K562 (cell line): Measurements from ENCODE around the gene FAM219B. TPM values are rescaled to one million over a fixed set of nuclear protein-coding genes. Genes with fewer than 3 reads are reported as not detected.
A peak's percentile ranks its signal among the peaks of the same experiment; 100 is the strongest.

Experiments
- CBFA2T2 ChIP-seq: fragments of 450-650 bp; conservative IDR thresholded peaks from 2 replicates; pipeline ENCODE4 v1.6.1; 2017; ENCODE audit warnings: mild to moderate bottlenecking
- FOXK1 ChIP-seq: sonication (generic); formaldehyde crosslinking; IDR thresholded peaks from 2 replicates; pipeline ENCODE4 v1.8.0; 2022; ENCODE audit warnings: missing genetic modification reagents, mild to moderate bottlenecking, borderline replicate concordance
- FOXK2 ChIP-seq, 2 experiments: fragments of 450-650 bp; IDR thresholded peaks in 1 of 2; conservative IDR thresholded peaks in 1 of 2; 2 replicates each; pipeline ENCODE4 v1.6.1; 2016; ENCODE audit warnings: low read depth in 2 of 2, mild to moderate bottlenecking in 1 of 2
- L3MBTL2 ChIP-seq: fragments of 450-650 bp; IDR thresholded peaks from 2 replicates; pipeline ENCODE4 v1.6.1; 2016; ENCODE audit warnings: mild to moderate bottlenecking, moderate library complexity
- PBX2 ChIP-seq, 2 experiments: IDR thresholded peaks in 1 of 2; conservative IDR thresholded peaks in 1 of 2; 2 replicates each; pipeline ENCODE4 v1.6.1; 2016; ENCODE audit warnings: low read depth in 2 of 2, mild to moderate bottlenecking in 1 of 2, missing compliant biosample characterization in 1 of 2, missing genetic modification characterization in 1 of 2, moderate library complexity in 1 of 2
- PCBP1 ChIP-seq: fragments of 200-400 bp; formaldehyde crosslinking; IDR thresholded peaks from 2 replicates; pipeline ENCODE4 v1.6.1; 2018; ENCODE audit warnings: mild to moderate bottlenecking, low read depth, low read length; ENCODE audit not compliant: poor library complexity, severe bottlenecking
- PRDM10 ChIP-seq: fragments of 450-650 bp; IDR thresholded peaks from 2 replicates; pipeline ENCODE4 v1.6.1; 2018; ENCODE audit not compliant: partially characterized antibody
- PTBP1 ChIP-seq: fragments of 200-400 bp; formaldehyde crosslinking; IDR thresholded peaks from 2 replicates; pipeline ENCODE4 v1.6.1; 2017; ENCODE audit warnings: low read depth, low read length
- STAT5A ChIP-seq: IDR thresholded peaks from 2 replicates; pipeline ENCODE4 v1.6.1; 2012; ENCODE audit warnings: low read length, inconsistent platforms, borderline replicate concordance
- polyA plus RNA-seq, 8 experiments: library from polyadenylated mRNA; depleted of rRNA in 4 of 8; stranded (reverse) in 5 of 8; unstranded in 3 of 8; fragments of >200 nt; fragmentation: Nextera tagmentation in 2 of 8; fragmentation: Illumina TruSeq in 1 of 8; extraction: Ambion mirVana in 2 of 8; extraction: Trizol in 1 of 8; gene quantifications; 2 replicates each; pipeline versions ENCODE4 v1.2.1 to v1.2.3, GENCODE V29; 2011 to 2014; ENCODE audit warnings: inconsistent platforms in 1 of 8, missing spikeins in 1 of 8
- total RNA-seq, 7 experiments: library from RNA; depleted of rRNA in 6 of 7; stranded (reverse); fragments of >200 nt in 6 of 7; fragmentation: Illumina TruSeq in 2 of 7; extraction: Trizol in 2 of 7; gene quantifications; 2 replicates each; pipeline versions ENCODE4 v1.2.1 to v1.2.3, GENCODE V29; 2011 to 2021; ENCODE audit warnings: low replicate concordance in 1 of 7
- TF ChIP-seq, protein P1 (sequence below), 2 experiments: fragments of 450-650 bp; formaldehyde crosslinking in 1 of 2; IDR thresholded peaks; 2 replicates each; pipeline versions ENCODE4 v1.4.0 to v1.6.1; 2014 to 2020; ENCODE audit warnings: mild to moderate bottlenecking in 2 of 2, borderline replicate concordance in 1 of 2, low read depth in 1 of 2

The FAM219B gene
- total and polyA plus RNA-seq, 9 of the 15 experiments (the other 6 are each of a cell fraction or from before 2014, with no cell fraction given), result 6.8 to 50.4 (median 29.4) TPM

DNA sequence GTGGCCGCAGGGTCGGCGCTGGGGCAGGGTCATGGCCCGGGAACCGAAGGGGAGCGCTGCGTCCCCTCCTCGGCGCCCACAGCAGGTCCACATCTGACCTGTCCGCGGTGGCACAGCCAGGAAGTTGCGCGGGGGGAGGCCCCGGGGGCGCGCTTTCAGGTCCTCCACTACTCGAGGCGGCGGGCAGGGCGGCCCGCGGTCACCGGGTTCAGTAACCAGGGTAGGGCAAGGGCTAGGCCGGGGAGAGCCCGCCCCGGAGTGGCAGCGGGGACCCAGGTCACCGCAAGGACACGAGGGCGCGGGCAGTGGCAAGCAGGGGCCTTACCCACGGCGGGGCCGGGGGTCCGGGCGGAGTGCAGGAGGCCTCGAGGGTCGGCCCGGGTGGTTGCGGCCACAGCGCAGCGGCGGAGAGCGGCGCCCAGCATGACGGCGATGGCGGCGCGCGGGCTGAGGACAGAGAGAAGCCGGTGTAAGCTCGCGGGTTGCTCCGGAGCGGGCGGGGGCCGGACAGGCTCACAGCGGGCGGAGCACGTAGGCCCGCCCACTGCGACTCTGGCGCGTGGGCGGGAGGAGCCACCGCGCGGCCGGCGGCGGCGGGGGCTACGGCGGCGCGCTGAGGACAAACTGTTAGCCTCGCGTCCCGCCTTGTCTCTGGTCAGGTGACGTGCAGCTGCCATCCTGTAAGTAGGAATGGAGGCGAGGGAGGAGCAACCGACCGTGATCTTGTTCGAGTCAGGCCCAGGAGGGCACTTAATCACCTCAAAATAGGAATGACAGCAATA is 31.1 kb upstream of the FAM219B start, which contains the start of gene COX5A (continued):
- TF ChIP-seq, protein P1, sequence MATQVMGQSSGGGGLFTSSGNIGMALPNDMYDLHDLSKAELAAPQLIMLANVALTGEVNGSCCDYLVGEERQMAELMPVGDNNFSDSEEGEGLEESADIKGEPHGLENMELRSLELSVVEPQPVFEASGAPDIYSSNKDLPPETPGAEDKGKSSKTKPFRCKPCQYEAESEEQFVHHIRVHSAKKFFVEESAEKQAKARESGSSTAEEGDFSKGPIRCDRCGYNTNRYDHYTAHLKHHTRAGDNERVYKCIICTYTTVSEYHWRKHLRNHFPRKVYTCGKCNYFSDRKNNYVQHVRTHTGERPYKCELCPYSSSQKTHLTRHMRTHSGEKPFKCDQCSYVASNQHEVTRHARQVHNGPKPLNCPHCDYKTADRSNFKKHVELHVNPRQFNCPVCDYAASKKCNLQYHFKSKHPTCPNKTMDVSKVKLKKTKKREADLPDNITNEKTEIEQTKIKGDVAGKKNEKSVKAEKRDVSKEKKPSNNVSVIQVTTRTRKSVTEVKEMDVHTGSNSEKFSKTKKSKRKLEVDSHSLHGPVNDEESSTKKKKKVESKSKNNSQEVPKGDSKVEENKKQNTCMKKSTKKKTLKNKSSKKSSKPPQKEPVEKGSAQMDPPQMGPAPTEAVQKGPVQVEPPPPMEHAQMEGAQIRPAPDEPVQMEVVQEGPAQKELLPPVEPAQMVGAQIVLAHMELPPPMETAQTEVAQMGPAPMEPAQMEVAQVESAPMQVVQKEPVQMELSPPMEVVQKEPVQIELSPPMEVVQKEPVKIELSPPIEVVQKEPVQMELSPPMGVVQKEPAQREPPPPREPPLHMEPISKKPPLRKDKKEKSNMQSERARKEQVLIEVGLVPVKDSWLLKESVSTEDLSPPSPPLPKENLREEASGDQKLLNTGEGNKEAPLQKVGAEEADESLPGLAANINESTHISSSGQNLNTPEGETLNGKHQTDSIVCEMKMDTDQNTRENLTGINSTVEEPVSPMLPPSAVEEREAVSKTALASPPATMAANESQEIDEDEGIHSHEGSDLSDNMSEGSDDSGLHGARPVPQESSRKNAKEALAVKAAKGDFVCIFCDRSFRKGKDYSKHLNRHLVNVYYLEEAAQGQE (IDR thresholded peaks at IDR 0.05; ENCODE audit: borderline replicate concordance), result peak; percentile 70
- TF ChIP-seq, protein P1 (CRISPR knock-in tag; IDR thresholded peaks at IDR 0.05; ENCODE audit: low read depth), result peak; percentile 23; the same call in 1 of the 2 replicates
- TF ChIP-seq CBFA2T2 (0 out of 2 replicates have a peak, but pooled peaks have one; percentile 3), FOXK1 (CRISPR knock-in tag) (no peak), FOXK2 (conservative IDR thresholded peaks at IDR 0.05 in 1 of 2, IDR thresholded peaks at IDR 0.05 in 1 of 2; ENCODE audit: low read depth in 2 of 2) (no peak; a peak in 1 of 4 replicates), PBX2 (CRISPR knock-in tag; IDR thresholded peaks at IDR 0.05; ENCODE audit: low read depth) (no peak), PBX2 (tag; conservative IDR thresholded peaks at IDR 0.05; ENCODE audit: low read depth) (no peak; the same call in 1 of the 2 replicates), PTBP1 (no peak), L3MBTL2 (peak; percentile 80), PRDM10 (peak; percentile 66), PCBP1 (peak; percentile 98), STAT5A (no peak)
